Aorta (tissue), 5 donors: Measurements from ENCODE around the gene TRPM3. TPM values are rescaled to one million over a fixed set of nuclear protein-coding genes. Genes with fewer than 3 reads are reported as not detected.

Source experiments
- ATAC-seq: fragments of 200-7000 bp; cut with Tn5 transposase; one replicate; pipeline ENCODE4 v1.9.1; 2022; ENCODE audit warnings: moderate library complexity; ENCODE audit not compliant: low FRiP score
- DNase-seq, 2 donors: peaks; one replicate each; pipeline ENCODE4 v3.0.0-alpha.2; 2020
- H3K27ac ChIP-seq, 2 donors: one replicate each; pipeline ENCODE4 v1.5.1; 2013; ENCODE audit warnings: low read length in 2 of 2, mild to moderate bottlenecking in 2 of 2, moderate library complexity in 2 of 2, control low read depth in 1 of 2, inconsistent platforms in 1 of 2, low read depth in 1 of 2
- H3K27me3 ChIP-seq, 2 donors: one replicate each; pipeline ENCODE4 v1.6.1; 2013; ENCODE audit warnings: control low read depth in 1 of 2, low read length in 1 of 2, mild to moderate bottlenecking in 1 of 2, moderate library complexity in 1 of 2; ENCODE audit not compliant: insufficient read depth in 2 of 2, control insufficient read depth in 1 of 2
- H3K36me3 ChIP-seq, 2 donors: one replicate each; pipeline ENCODE4 v1.6.1; 2013; ENCODE audit warnings: control low read depth in 1 of 2, low read length in 1 of 2, mild to moderate bottlenecking in 1 of 2; ENCODE audit not compliant: insufficient read depth in 2 of 2, control insufficient read depth in 1 of 2
- H3K4me1 ChIP-seq, 2 donors: one replicate each; pipeline ENCODE4 v1.6.1; 2013; ENCODE audit warnings: low read length in 2 of 2, control low read depth in 1 of 2, mild to moderate bottlenecking in 1 of 2, moderate library complexity in 1 of 2; ENCODE audit not compliant: insufficient read depth in 2 of 2, control insufficient read depth in 1 of 2
- H3K4me3 ChIP-seq, 2 donors: one replicate each; pipeline ENCODE4 v1.5.1; 2013; ENCODE audit warnings: low read length in 2 of 2, control low read depth in 1 of 2, mild to moderate bottlenecking in 1 of 2
- H3K9me3 ChIP-seq: one replicate; pipeline ENCODE4 v1.6.1; 2013; ENCODE audit warnings: mild to moderate bottlenecking, low read length; ENCODE audit not compliant: control insufficient read depth
- WGBS, 2 donors: extraction: QIAGEN DNeasy Blood & Tissue Kit; methylation state at CpG; one replicate each; pipeline ENCODE4 v1.1.7; 2013; 5-methylcytosine and 5-hydroxymethylcytosine counted together
- intact Hi-C, 2 donors: fragments of 100-400 bp; cut with DNase I; formaldehyde crosslinking; loops; one replicate each; pipeline versions ENCODE4 v1.14.2 to v1.15.0; 2022
- long read RNA-seq, 2 donors: library from polyadenylated mRNA; unstranded; transcript quantifications; one replicate each; pipeline ENCODE4 v2.0.0, GENCODE V29; 2020 to 2021
- polyA plus RNA-seq, 2 donors: library from polyadenylated mRNA; stranded (reverse); fragments of 200-250 nt; gene quantifications; one replicate each; pipeline ENCODE4 v1.2.3, GENCODE V29; 2013
- total RNA-seq, 2 donors: library from RNA; stranded (reverse); fragmentation: NEBNext Ultra II Directional; extraction: Animal tissue kit (Norgen Biotek cat#: 25700); gene quantifications; one replicate each; pipeline ENCODE4 v1.2.1, GENCODE V29; 2021
- donor health status: healthy with polysubstance abuse.
- donor health status: Bipolar disorder and iron deficiency.
- donor health status: DM: no; HTN: no; CAD: no.
- donor health status: DM: no; HTN: no; CAD: no.
- donor health status: DM: yes; HTN: yes; CAD: no.

Gene TRPM3
- total RNA-seq (1 to 10 TPM; 1.5 to 5.7 TPM), polyA plus RNA-seq (1 to 10 TPM in 1 of 2 donors, under 1 TPM in 1; 0.13 to 1.8 TPM)
- long read RNA-seq, donor 1, partial matches to known transcripts: 0 of 6 reads
- long read RNA-seq, donor 1, other reads (novel, unspliced or antisense): 6 of 6 reads
- long read RNA-seq, donor 2, partial matches to known transcripts: 0 of 1 reads
- long read RNA-seq, donor 2, other reads (novel, unspliced or antisense): 1 of 1 reads

DNA sequence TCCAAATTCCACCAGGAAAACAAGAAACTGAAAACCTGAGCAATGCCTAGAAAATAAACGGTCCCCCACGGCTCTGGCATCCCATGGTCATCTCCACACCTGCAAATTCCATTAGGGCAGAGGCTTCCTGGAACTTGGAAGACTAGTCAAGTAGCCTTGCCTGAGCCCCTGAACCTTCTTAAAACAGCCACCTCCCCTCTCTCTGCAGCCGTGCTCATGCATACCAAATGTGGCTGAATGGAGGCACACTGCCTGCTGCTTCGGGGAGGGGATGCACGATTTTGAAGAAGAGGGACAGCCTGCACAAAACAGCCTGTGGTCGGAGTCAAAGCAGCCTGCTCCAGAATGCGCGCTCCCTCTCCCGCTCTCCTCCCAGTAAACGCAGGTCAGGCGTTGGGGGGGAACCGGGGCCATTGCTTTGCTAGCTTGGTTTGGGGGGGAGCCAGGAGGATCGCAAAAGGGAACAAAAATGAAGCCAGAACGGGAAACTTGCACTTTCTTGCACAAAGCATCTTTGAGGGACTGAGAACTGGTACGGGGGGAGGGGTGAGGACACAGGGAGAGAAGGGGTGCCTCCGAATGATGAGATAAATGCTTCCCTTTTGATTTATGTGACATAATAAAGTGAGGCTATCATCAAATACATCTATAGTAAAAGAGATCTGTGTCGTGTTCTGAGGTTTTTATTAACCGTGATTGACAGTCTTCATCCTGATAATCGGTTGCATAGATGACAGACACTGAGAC lies at the start of gene TRPM3:
Gene TRPM3, minus strand, starts transcription at position 347 of the 747 bp plus-strand sequence. Its CDS starts 267 bp downstream, at position 80.
- Histone ChIP-seq H3K27ac (no peak within 1 kb of the TSS), H3K27me3 (peaks cover 0 to 1% of the 10 kb centered on the region in 2 donors), H3K9me3 (no peaks in the 10 kb centered on the region), H3K36me3 (no peaks in the 10 kb centered on the region), H3K4me3 (no peak within 1 kb of the TSS), H3K4me1 (no peaks in the 10 kb centered on the region)
- no peak for ATAC-seq
- intact Hi-C loops: no loop called here
- peak in 1 of 2 donors; percentile 59 for DNase-seq
- WGBS, 2 donors: 1 to 2% methylated on average over 19 of the region's 19 CpGs

- intact Hi-C loops: no loop called here
- Histone ChIP-seq H3K27ac (no peak overlapping the region), H3K27me3 (no peaks in the 10 kb centered on the region), H3K36me3 (no peaks in the 10 kb centered on the region), H3K4me1 (no peaks in the 10 kb centered on the region), H3K9me3 (no peaks in the 10 kb centered on the region), H3K4me3 (no peak overlapping the region)
- ATAC-seq (no peak), DNase-seq (no peak)
These were observed 47.0 kb upstream of the TRPM3 start for GRCh38 chr9:71168418-71168817.

DNA sequence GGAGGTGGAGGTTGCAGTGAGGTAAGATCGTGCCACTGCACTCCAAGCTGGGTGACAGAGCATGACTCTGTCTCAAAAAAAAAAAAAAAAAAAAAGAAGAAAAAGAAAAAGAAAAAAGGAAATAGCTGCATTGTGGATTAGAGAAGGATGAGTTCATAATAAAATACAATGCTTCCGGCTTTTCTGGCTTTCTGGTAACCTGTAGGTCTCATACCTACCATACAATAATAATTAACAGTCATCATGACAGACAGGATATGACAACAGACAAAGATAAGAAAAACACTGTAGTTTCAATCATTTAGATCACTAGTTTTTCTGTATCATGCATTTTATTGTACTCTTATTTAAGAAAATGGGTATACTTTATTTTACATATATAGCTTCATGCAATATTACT lies 40.7 kb upstream of the TRPM3 start:
- 78 to 87% methylated on average over 2 of the region's 2 CpGs for WGBS, 2 donors
- no peak overlapping the region for H3K4me3 ChIP-seq
- DNase-seq (no peak), ATAC-seq (no peak)
- H3K27ac ChIP-seq: no peak overlapping the region
- peaks cover 1% of the 10 kb centered on the region for H3K9me3 ChIP-seq
- no peaks in the 10 kb centered on the region for H3K4me1 ChIP-seq
- no peaks in the 10 kb centered on the region for H3K36me3 ChIP-seq
- intact Hi-C loops: no loop called here
- H3K27me3 ChIP-seq: no peaks in the 10 kb centered on the region

DNA sequence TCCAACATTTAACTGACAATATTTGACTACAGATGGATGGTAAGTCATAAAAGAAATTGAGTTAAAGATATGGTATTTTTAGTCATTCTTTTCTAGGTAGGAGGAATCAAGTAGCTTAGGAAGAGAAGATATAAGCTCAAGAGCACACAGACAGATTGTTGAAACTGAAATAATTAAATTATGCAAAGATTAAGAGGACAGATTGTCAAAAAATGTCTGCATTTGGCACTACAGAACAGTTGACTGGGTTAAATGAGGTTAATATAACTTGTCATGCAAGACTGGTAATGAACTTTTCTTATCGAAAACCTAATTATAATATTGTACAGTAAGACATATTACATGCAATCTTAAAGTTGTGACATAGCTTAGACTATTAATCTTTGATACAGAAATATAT lies 36.3 kb upstream of the TRPM3 start:
- 76 to 77% methylated on average over 1 of the region's 1 CpG for WGBS, 2 donors
- no peaks in the 10 kb centered on the region for H3K36me3 ChIP-seq
- H3K27ac ChIP-seq: no peak overlapping the region
- no peaks in the 10 kb centered on the region for H3K27me3 ChIP-seq
- intact Hi-C loops: no loop called here
- H3K9me3 ChIP-seq: peaks cover 1% of the 10 kb centered on the region
- DNase-seq (no peak), ATAC-seq (no peak)
- no peak overlapping the region for H3K4me3 ChIP-seq
- no peaks in the 10 kb centered on the region for H3K4me1 ChIP-seq

DNA sequence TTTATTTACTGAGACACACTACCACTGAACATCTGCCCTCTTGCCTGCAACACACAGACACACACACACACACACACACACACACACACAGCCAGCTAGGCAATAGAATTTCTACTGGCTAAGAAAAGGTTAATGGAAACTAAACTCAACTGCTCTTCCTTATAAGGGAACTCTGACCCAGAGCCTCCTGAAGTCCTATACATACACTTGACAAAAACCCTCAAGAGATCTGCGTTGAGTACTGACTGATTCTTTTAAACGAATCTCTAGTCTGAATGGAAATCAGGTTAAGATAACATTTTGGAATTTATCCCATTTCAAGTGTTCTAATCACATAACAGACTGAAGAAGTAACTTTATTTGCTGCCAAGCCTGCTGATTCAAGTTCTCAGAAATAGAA lies 25.9 kb upstream of the TRPM3 start:
- Histone ChIP-seq H3K4me1 (peaks cover 2 to 5% of the 10 kb centered on the region in 2 donors), H3K9me3 (no peaks in the 10 kb centered on the region), H3K27me3 (no peaks in the 10 kb centered on the region), H3K4me3 (no peak overlapping the region), H3K36me3 (no peaks in the 10 kb centered on the region), H3K27ac (no peak overlapping the region)
- intact Hi-C loops: no loop called here
- DNase-seq: no peak
- WGBS, 2 donors: 2 to 6% methylated on average over 2 of the region's 2 CpGs
- ATAC-seq: no peak

GRCh38 chr9:71146511-71146910 lies 25.1 kb upstream of the TRPM3 start:
- no peaks in the 10 kb centered on the region for H3K36me3 ChIP-seq
- intact Hi-C loops: no loop called here
- 63 to 70% methylated on average over 1 of the region's 1 CpG for WGBS, 2 donors

GRCh38 chr9:71145179-71145578 lies 23.8 kb upstream of the TRPM3 start:
- Histone ChIP-seq H3K36me3 (no peaks in the 10 kb centered on the region), H3K27ac (no peak overlapping the region), H3K4me3 (no peak overlapping the region), H3K9me3 (no peaks in the 10 kb centered on the region), H3K27me3 (no peaks in the 10 kb centered on the region), H3K4me1 (peaks cover 2 to 5% of the 10 kb centered on the region in 2 donors)
- ATAC-seq: no peak
- intact Hi-C loops: no loop called here
- no peak for DNase-seq
- 2 to 5% methylated on average over 1 of the region's 1 CpG for WGBS, 2 donors

More at GRCh38 chr9:71146511-71146910, 25.1 kb upstream of the TRPM3 start:
- no peaks in the 10 kb centered on the region for H3K9me3 ChIP-seq
- no peak overlapping the region for H3K27ac ChIP-seq
- DNase-seq (no peak), ATAC-seq (no peak)
- no peak overlapping the region for H3K4me3 ChIP-seq
- H3K4me1 ChIP-seq: peaks cover 2 to 5% of the 10 kb centered on the region in 2 donors
- no peaks in the 10 kb centered on the region for H3K27me3 ChIP-seq

GRCh38 chr9:71144495-71144894 lies 23.1 kb upstream of the TRPM3 start:
- peaks cover 2 to 5% of the 10 kb centered on the region in 2 donors for H3K4me1 ChIP-seq
- DNase-seq: no peak
- intact Hi-C loops: no loop called here
- H3K27me3 ChIP-seq: no peaks in the 10 kb centered on the region
- no peak for ATAC-seq
- H3K9me3 ChIP-seq: no peaks in the 10 kb centered on the region
- 42 to 53% methylated on average over 2 of the region's 2 CpGs for WGBS, 2 donors
- H3K27ac ChIP-seq: no peak overlapping the region
- H3K4me3 ChIP-seq: no peak overlapping the region
- no peaks in the 10 kb centered on the region for H3K36me3 ChIP-seq

GRCh38 chr9:71136696-71137095 lies 15.3 kb upstream of the TRPM3 start:
- H3K27ac ChIP-seq: no peak overlapping the region
- H3K36me3 ChIP-seq: no peaks in the 10 kb centered on the region
- H3K4me3 ChIP-seq: no peak overlapping the region
- H3K4me1 ChIP-seq: no peaks in the 10 kb centered on the region
- intact Hi-C loops: no loop called here
- H3K27me3 ChIP-seq: no peaks in the 10 kb centered on the region
- no peak for DNase-seq
- H3K9me3 ChIP-seq: no peaks in the 10 kb centered on the region
- 80 to 90% methylated on average over 6 of the region's 6 CpGs for WGBS, 2 donors
- ATAC-seq: no peak
